ENCODE data around the gene SPIB. TPM values are rescaled to one million over a fixed set of nuclear protein-coding genes. Genes with fewer than 3 reads are reported as not detected.

The SPIB gene
- total and polyA plus RNA-seq, 2 of the 4 experiments (the other 2 are of a cell fraction), result not detected

GRCh38 chr19:50475736-50476223 is 57.0 kb downstream of the SPIB start:
- BruUV-seq (replicated peaks), result no TSS peak
- ChIA-PET POLR2A (ENCODE audit: unreplicated experiment) (no interaction called here), CTCF (no interaction called here)
- Histone ChIP-seq H4K20me1 (ENCODE audit: insufficient read depth, low read length) (peaks cover 12% of the 10 kb centered on the region), H2BK20ac (ENCODE audit: low read depth, low read length) (no peak overlapping the region), H3K27ac (ENCODE audit: insufficient read depth, low read length) (no peak overlapping the region), H2BK5ac (ENCODE audit: low read depth, low read length, poor library complexity, severe bottlenecking) (no peak overlapping the region), H3K56ac (ENCODE audit: extremely low read depth, insufficient read depth, low read length) (no peak overlapping the region), H2AFZ (replicated peaks; ENCODE audit: low read length, poor library complexity) (peak overlapping the region; percentile 100), H3K27me3 (ENCODE audit: control insufficient read depth, insufficient read depth, low read length) (no peaks in the 10 kb centered on the region), H3K4me2 (ENCODE audit: low read depth, low read length) (no peak overlapping the region), H3K36me3 (ENCODE audit: control insufficient read depth, insufficient read depth, low read length) (peaks cover 16% of the 10 kb centered on the region; the same call in 1 of the 2 replicates), H3K9me3 (ENCODE audit: control insufficient read depth, insufficient read depth, low read length) (no peaks in the 10 kb centered on the region), H3K23ac (ENCODE audit: low read depth, low read length) (no peak overlapping the region), H3K4ac (ENCODE audit: low read depth, low read length) (peak overlapping the region; percentile 11; the same call in 1 of the 2 replicates), H2AK5ac (ENCODE audit: low read depth, low read length) (no peak overlapping the region), H3K9ac (ENCODE audit: low read depth, low read length) (no peak overlapping the region), H3K4me3 (ENCODE audit: insufficient read depth, low read depth, low read length) (peak overlapping the region; percentile 4; the same call in 1 of the 2 replicates), H3K18ac (ENCODE audit: low read depth, low read length) (no peak overlapping the region), H3K4me1 (ENCODE audit: control insufficient read depth, insufficient read depth, low read length) (0 out of 2 replicates have a peak, but pooled peaks cover 2% of the 10 kb centered on the region), H4K5ac (ENCODE audit: low read depth, low read length) (peak overlapping the region; percentile 45), H4K8ac (ENCODE audit: low read depth in 2 of 2, low read length in 2 of 2) (peak overlapping the region; percentile 17 to 81; a peak in 3 of 4 replicates), H2BK15ac (ENCODE audit: low read depth, low read length) (no peak overlapping the region), H3K14ac (replicated peaks; ENCODE audit: low read depth, low read length) (no peak overlapping the region), H4K91ac (ENCODE audit: insufficient read depth, low read depth, low read length) (no peak overlapping the region), H3K9me1 (ENCODE audit: insufficient read depth, low read length) (peaks cover 5% of the 10 kb centered on the region; the same call in 1 of the 2 replicates), H2AK9ac (replicated peaks; ENCODE audit: low read depth, low read length, poor library complexity) (peak overlapping the region; percentile 97), H3K79me1 (ENCODE audit: low read depth in 1 of 2, low read length in 2 of 2) (peaks cover 16 to 27% of the 10 kb centered on the region in 2 experiments), H2BK120ac (ENCODE audit: low read depth, low read length) (no peak overlapping the region)
- in situ Hi-C loops (cut with MboI; ENCODE audit: low sequenced_read_pairs), result no loop called here
- dilution Hi-C loops (cut with HindIII; ENCODE audit: low sequenced_read_pairs, unreplicated experiment), result no loop called here
- no peak for TF ChIP-seq RAD21 (IDR thresholded peaks at IDR 0.05; ENCODE audit: low read length)
- TF ChIP-seq USF2 (IDR thresholded peaks at IDR 0.05; ENCODE audit: low read depth, low read length), result no peak
- TF ChIP-seq CTCF (conservative IDR thresholded peaks at IDR 0.05; ENCODE audit: low read depth, low read length), result no peak
- TF ChIP-seq POLR2A (IDR thresholded peaks at IDR 0.05; ENCODE audit: low read depth, low read length), result no peak
- TF ChIP-seq MXI1 (IDR thresholded peaks at IDR 0.05; ENCODE audit: borderline replicate concordance, low read depth, low read length), result no peak
- no peak for TF ChIP-seq CEBPB (IDR thresholded peaks at IDR 0.05; ENCODE audit: low read depth, low read length)
- no peak for TF ChIP-seq ELK1 (IDR thresholded peaks at IDR 0.05; ENCODE audit: borderline replicate concordance, low read depth, low read length)
- TF ChIP-seq FOS (IDR thresholded peaks at IDR 0.05; ENCODE audit: low read depth, low read length), result no peak
- no peak for TF ChIP-seq RFX5 (IDR thresholded peaks at IDR 0.05; ENCODE audit: low read depth, low read length)
- no peak for TF ChIP-seq MAFK (IDR thresholded peaks at IDR 0.05; ENCODE audit: low read depth, low read length)
- TF ChIP-seq CHD1 (IDR thresholded peaks at IDR 0.05; ENCODE audit: low read depth, low read length), result no peak
- TF ChIP-seq SMC3 (IDR thresholded peaks at IDR 0.05; ENCODE audit: low read depth, low read length), result no peak
- TF ChIP-seq BHLHE40 (IDR thresholded peaks at IDR 0.05; ENCODE audit: low read depth, low read length), result no peak
- TF ChIP-seq MAZ (IDR thresholded peaks at IDR 0.05; ENCODE audit: borderline replicate concordance, low read depth, low read length), result no peak
- TF ChIP-seq NFE2L2 (IDR thresholded peaks at IDR 0.05; ENCODE audit: low read depth, low read length), result no peak
- TF ChIP-seq RCOR1 (IDR thresholded peaks at IDR 0.05; ENCODE audit: insufficient replicate concordance, low read length), result no peak
- intact Hi-C loops (cut with micrococcal nuclease), result loop anchor here (2.0 to 5.0 kb wide), 2 partner anchors 35 to 108 kb away; partner anchors contain the start of genes JOSD2 and NAPSA
- ATAC-seq (ENCODE audit: low read depth) (no peak), DNase-seq (no peak)
- 73% methylated on average over 17 of the region's 29 CpGs; no CpG with 5 or more reads in 1 of the 2 experiments for WGBS, 2 experiments (ENCODE audit: extremely low coverage in 2 of 2, insufficient read length in 1 of 2)
